Hepatocyte (in vitro differentiated cells): Measurements from ENCODE around the gene EPHA6. TPM values are rescaled to one million over a fixed set of nuclear protein-coding genes. Genes with fewer than 3 reads are reported as not detected.

Experiments
- DNase-seq: peaks from one replicate; pipeline ENCODE4 v3.0.0-alpha.2; 2016; ENCODE audit warnings: low spot score
- H2AFZ ChIP-seq: fragments of 200-600 bp; sonication (generic); 2 replicates; pipeline ENCODE4 v1.6.0; 2016; ENCODE audit warnings: antibody characterized with exemption, mild to moderate bottlenecking
- H3K27ac ChIP-seq: fragments of 200-600 bp; sonication (generic); 2 replicates; pipeline ENCODE4 v1.5.1; 2016; ENCODE audit warnings: mild to moderate bottlenecking
- H3K27me3 ChIP-seq: fragments of 200-600 bp; sonication (generic); 2 replicates; pipeline ENCODE4 v1.6.1; 2016
- H3K36me3 ChIP-seq: fragments of 200-600 bp; sonication (generic); replicated peaks from 2 replicates; pipeline ENCODE4 v1.5.1; 2016; ENCODE audit warnings: low read depth; ENCODE audit not compliant: insufficient read depth
- H3K4me1 ChIP-seq: fragments of 200-600 bp; sonication (generic); 2 replicates; pipeline ENCODE4 v1.5.1; 2016; ENCODE audit warnings: mild to moderate bottlenecking, moderate library complexity; ENCODE audit not compliant: insufficient read depth
- H3K4me2 ChIP-seq: fragments of 200-600 bp; sonication (generic); 2 replicates; pipeline ENCODE4 v1.6.0; 2016
- H3K4me3 ChIP-seq: fragments of 200-600 bp; sonication (generic); 2 replicates; pipeline ENCODE4 v1.5.1; 2016; ENCODE audit warnings: mild to moderate bottlenecking
- H3K79me2 ChIP-seq: fragments of 200-600 bp; sonication (generic); 2 replicates; pipeline ENCODE4 v1.6.0; 2017; ENCODE audit warnings: mild to moderate bottlenecking
- H3K9me2 ChIP-seq: fragments of 200-600 bp; sonication (generic); replicated peaks from 2 replicates; pipeline ENCODE4 v1.6.0; 2017; ENCODE audit warnings: mild to moderate bottlenecking; ENCODE audit not compliant: insufficient read depth
- H3K9me3 ChIP-seq: fragments of 200-600 bp; sonication (generic); 2 replicates; pipeline ENCODE4 v1.5.1; 2016; ENCODE audit warnings: low read depth, mild to moderate bottlenecking
- H4K20me1 ChIP-seq: fragments of 200-600 bp; sonication (generic); 2 replicates; pipeline ENCODE4 v1.6.0; 2016; ENCODE audit warnings: mild to moderate bottlenecking; ENCODE audit not compliant: insufficient read depth, poor library complexity, severe bottlenecking
- CTCF ChIP-seq: fragments of 200-600 bp; sonication (generic); IDR thresholded peaks from 2 replicates; pipeline ENCODE4 v1.5.1; 2016; ENCODE audit warnings: antibody characterized with exemption, mild to moderate bottlenecking; ENCODE audit not compliant: poor library complexity
- EZH2 ChIP-seq: fragments of 200-600 bp; sonication (generic); IDR thresholded peaks from 2 replicates; pipeline ENCODE4 v1.6.1; 2016; ENCODE audit warnings: antibody characterized with exemption, mild to moderate bottlenecking, borderline replicate concordance
- EZH2phosphoT487 ChIP-seq: fragments of 200-600 bp; sonication (generic); IDR thresholded peaks from one replicate; pipeline ENCODE4 v1.6.1; 2018; ENCODE audit warnings: antibody characterized with exemption, mild to moderate bottlenecking, low read depth, moderate library complexity; ENCODE audit not compliant: unreplicated experiment, severe bottlenecking
- WGBS: methylation state at CpG from one replicate; pipeline ENCODE4 v1.1.6; 2016; ENCODE audit warnings: low lambda C conversion rate; ENCODE audit errors: missing lambda C conversion rate; 5-methylcytosine and 5-hydroxymethylcytosine counted together
- polyA plus RNA-seq: library from polyadenylated mRNA; unstranded; fragments of >200 nt; fragmentation: Nextera tagmentation; extraction: Ambion mirVana; gene quantifications from 2 replicates; pipeline ENCODE4 v1.2.1, GENCODE V29; 2016
- total RNA-seq: library from RNA; depleted of rRNA; stranded (reverse); fragments of >200 nt; gene quantifications from 2 replicates; pipeline ENCODE4 v1.2.3, GENCODE V29; 2014

EPHA6 gene
- total and polyA plus RNA-seq, 2 experiments from 2014 or later = 3.4 to 16.7 TPM

- no peak for DNase-seq
- Histone ChIP-seq H3K9me2 (no peaks in the 10 kb centered on the region), H2AFZ (no peak overlapping the region), H3K36me3 (no peaks in the 10 kb centered on the region), H3K27ac (no peak overlapping the region), H3K27me3 (no peaks in the 10 kb centered on the region), H3K4me3 (no peak overlapping the region), H4K20me1 (no peaks in the 10 kb centered on the region), H3K79me2 (no peaks in the 10 kb centered on the region), H3K4me1 (no peaks in the 10 kb centered on the region), H3K9me3 (no peaks in the 10 kb centered on the region), H3K4me2 (no peak overlapping the region)
- TF ChIP-seq EZH2phosphoT487 (no peak), EZH2 (no peak), CTCF (no peak)
These were observed 871.9 kb downstream of the EPHA6 start for GRCh38 chr3:97686258-97686657.

GRCh38 chr3:97687734-97688133 is 873.3 kb downstream of the EPHA6 start:
- no peaks in the 10 kb centered on the region for H3K4me1 ChIP-seq
- no peaks in the 10 kb centered on the region for H3K9me3 ChIP-seq
- no peak overlapping the region for H2AFZ ChIP-seq
- no peaks in the 10 kb centered on the region for H3K9me2 ChIP-seq
- H3K4me2 ChIP-seq = no peak overlapping the region
- H4K20me1 ChIP-seq = no peaks in the 10 kb centered on the region
- no peak overlapping the region for H3K27ac ChIP-seq
- no peaks in the 10 kb centered on the region for H3K79me2 ChIP-seq
- no peak for TF ChIP-seq EZH2
- no peak for TF ChIP-seq EZH2phosphoT487
- no peak for TF ChIP-seq CTCF
- no peaks in the 10 kb centered on the region for H3K36me3 ChIP-seq
- WGBS = 58% methylated on average over 2 of the region's 2 CpGs
- H3K27me3 ChIP-seq = no peaks in the 10 kb centered on the region
- DNase-seq = no peak
- no peak overlapping the region for H3K4me3 ChIP-seq

GRCh38 chr3:97689111-97689510 is 874.7 kb downstream of the EPHA6 start:
- Histone ChIP-seq H3K27me3 (no peaks in the 10 kb centered on the region), H3K79me2 (no peaks in the 10 kb centered on the region), H3K4me1 (no peaks in the 10 kb centered on the region), H2AFZ (no peak overlapping the region), H3K4me2 (no peak overlapping the region), H3K36me3 (no peaks in the 10 kb centered on the region), H3K27ac (no peak overlapping the region), H3K9me3 (no peaks in the 10 kb centered on the region), H4K20me1 (no peaks in the 10 kb centered on the region), H3K4me3 (no peak overlapping the region), H3K9me2 (no peaks in the 10 kb centered on the region)
- TF ChIP-seq EZH2 (no peak), EZH2phosphoT487 (no peak), CTCF (no peak)
- no peak for DNase-seq
- 92% methylated on average over 4 of the region's 4 CpGs for WGBS

GRCh38 chr3:97689962-97690361 is 875.6 kb downstream of the EPHA6 start:
- H3K4me3 ChIP-seq = no peak overlapping the region
- no peaks in the 10 kb centered on the region for H3K27me3 ChIP-seq
- no peaks in the 10 kb centered on the region for H4K20me1 ChIP-seq
- H3K4me2 ChIP-seq = no peak overlapping the region
- H2AFZ ChIP-seq = no peak overlapping the region
- H3K36me3 ChIP-seq = no peaks in the 10 kb centered on the region
- H3K79me2 ChIP-seq = no peaks in the 10 kb centered on the region
- no peak for TF ChIP-seq CTCF
- no peak for TF ChIP-seq EZH2
- no peak for DNase-seq
- no peaks in the 10 kb centered on the region for H3K4me1 ChIP-seq
- H3K27ac ChIP-seq = no peak overlapping the region
- H3K9me3 ChIP-seq = no peaks in the 10 kb centered on the region
- no peaks in the 10 kb centered on the region for H3K9me2 ChIP-seq
